Stimulated activated CD4-positive, alpha-beta T cell treated with anti-CD3 and anti-CD28 coated beads, Interleukin-1b, Interleukin-23, amount 100 ng/mL, for 1 hour (primary cell): Measurements from ENCODE around the gene KRT32.

Source experiments
- DNase-seq, 2 donors: peaks; one replicate each; pipeline ENCODE4 v3.0.0-alpha.2; 2020; ENCODE audit warnings: low read depth in 2 of 2

KRT32 gene

GRCh38 chr17:41492771-41493170, 25.6 kb upstream of the KRT32 start:
- DNase-seq = no peak

- DNase-seq = no peak
Measured at GRCh38 chr17:41492351-41492750, 25.2 kb upstream of the KRT32 start.

- DNase-seq = no peak
Measured at GRCh38 chr17:41491476-41491875, 24.3 kb upstream of the KRT32 start.

GRCh38 chr17:41490000-41490990, 23.1 kb upstream of the KRT32 start:
- no peak for DNase-seq

- no peak for DNase-seq
Measured at GRCh38 chr17:41489531-41489930, 22.3 kb upstream of the KRT32 start, which contains the start of gene KRT36. TSS of gene KRT36 (minus strand) at chr17:41489910. CDS start at chr17:41489864, 46 bp downstream.

GRCh38 chr17:41486809-41487530, 19.8 kb upstream of the KRT32 start:
- DNase-seq = no peak

- DNase-seq = no peak
Measured at GRCh38 chr17:41486316-41486715, 19.1 kb upstream of the KRT32 start.

- no peak for DNase-seq
Measured at GRCh38 chr17:41484920-41485904, 18.0 kb upstream of the KRT32 start.

GRCh38 chr17:41483991-41484826, 17.0 kb upstream of the KRT32 start:
- DNase-seq = no peak

GRCh38 chr17:41483531-41483930, 16.3 kb upstream of the KRT32 start:
- DNase-seq = no peak

- no peak for DNase-seq
Measured at GRCh38 chr17:41481036-41481435, 13.8 kb upstream of the KRT32 start, which contains the start of gene KRT35. TSS of gene KRT35 (minus strand) at chr17:41481151. CDS start at chr17:41481097, 54 bp downstream.

- DNase-seq = no peak
Measured at GRCh38 chr17:41480581-41480980, 13.4 kb upstream of the KRT32 start.

- DNase-seq = no peak
Measured at GRCh38 chr17:41480136-41480535, 12.9 kb upstream of the KRT32 start.

GRCh38 chr17:41478237-41478636, 11.1 kb upstream of the KRT32 start:
- DNase-seq = no peak

- no peak for DNase-seq
Measured at GRCh38 chr17:41476866-41477815, 10.0 kb upstream of the KRT32 start.

- no peak for DNase-seq
Measured at GRCh38 chr17:41475421-41475820, 8.2 kb upstream of the KRT32 start.

GRCh38 chr17:41474863-41475262, 7.7 kb upstream of the KRT32 start:
- no peak for DNase-seq

- no peak for DNase-seq
Measured at GRCh38 chr17:41468346-41468745, 1.2 kb upstream of the KRT32 start.

GRCh38 chr17:41467561-41467960, 375 bp upstream of the KRT32 start:
- DNase-seq = no peak
